HCT116 (cell line): ENCODE measurements around the gene PDE9A. TPM values are rescaled to one million over a fixed set of nuclear protein-coding genes. Genes with fewer than 3 reads are reported as not detected.

Experiments used
- ATAC-seq: fragments of 200-7000 bp; cut with Tn5 transposase; 2 replicates; pipeline ENCODE4 v1.9.1; 2020; ENCODE audit warnings: mild to moderate bottlenecking, moderate library complexity
- BruUV-seq: library from RNA; stranded (reverse); fragments of 400-500 nt; replicated peaks from 2 replicates; lab custom pipeline; 2021; lab: Mats Ljungman, UMichigan
- CTCF ChIA-PET: fragments of 300-600 bp; sonication (Branson Sonifier 250); formaldehyde crosslinking; loops from one replicate; lab custom pipeline; 2021; ENCODE audit warnings: antibody characterized with exemption; lab: Charles Lee
- POLR2A ChIA-PET: fragments of 300-600, 350-600 bp; sonication (Branson Sonifier 250); formaldehyde crosslinking; loops from one replicate; lab custom pipeline; 2021; ENCODE audit warnings: antibody characterized with exemption; lab: Charles Lee
- RAD21 ChIA-PET, 2 experiments: fragments of 300-600 bp; sonication (Branson Sonifier 250); formaldehyde crosslinking; loops; one replicate each; lab custom pipeline; 2023; ENCODE audit warnings: low total read pairs in 2 of 2; ENCODE audit not compliant: uncharacterized antibody in 2 of 2, unreplicated experiment in 2 of 2, low non-redundant PET in 1 of 2; lab: Charles Lee
- DNase-seq: peaks from one replicate; pipeline ENCODE4 v3.0.0-alpha.2; 2010; ENCODE audit warnings: low read depth, low spot score
- H2AFZ ChIP-seq: fragments of 200-600 bp; shearing (Covaris generic), sonication (generic); 2 replicates; pipeline ENCODE4 v1.6.1; 2017; ENCODE audit warnings: low read depth, mixed run types, mixed read lengths, antibody characterized with exemption, low read length; ENCODE audit not compliant: poor library complexity, severe bottlenecking
- H3K27ac ChIP-seq: 2 replicates; pipeline ENCODE4 v1.5.1; 2012; ENCODE audit warnings: low read depth, low read length
- H3K27me3 ChIP-seq: fragments of 200-600 bp; sonication (generic); 2 replicates; pipeline ENCODE4 v1.6.1; 2016; ENCODE audit warnings: mixed run types, low read length, mixed read lengths; ENCODE audit not compliant: insufficient read depth
- H3K36me3 ChIP-seq, 2 experiments: fragments of 200-500 bp in 1 of 2; fragments of 200-600 bp in 1 of 2; sonication (Bioruptor generic) in 1 of 2; sonication (generic) in 1 of 2; 2 replicates each; pipeline versions ENCODE4 v1.5.1 to v1.6.1; 2014 to 2016; ENCODE audit warnings: low read length in 2 of 2, inconsistent platforms in 1 of 2, mixed read lengths in 1 of 2, mixed run types in 1 of 2; ENCODE audit not compliant: insufficient read depth in 2 of 2, control insufficient read depth in 1 of 2
- H3K4me1 ChIP-seq, 2 experiments: fragments of 200-600 bp in 1 of 2; sonication (generic) in 1 of 2; 2 replicates each; pipeline versions ENCODE4 v1.5.1 to v1.6.1; 2012 to 2017; ENCODE audit warnings: low read length in 2 of 2, inconsistent platforms in 1 of 2, mild to moderate bottlenecking in 1 of 2, mixed read lengths in 1 of 2, mixed run types in 1 of 2, moderate library complexity in 1 of 2; ENCODE audit not compliant: insufficient read depth in 2 of 2, control insufficient read depth in 1 of 2
- H3K4me2 ChIP-seq: fragments of 200-600 bp; sonication (generic); 2 replicates; pipeline ENCODE4 v1.6.1; 2017; ENCODE audit warnings: mixed run types, low read length, mixed read lengths
- H3K4me3 ChIP-seq, 2 experiments: fragments of 200-600 bp in 1 of 2; sonication (generic) in 1 of 2; replicated peaks in 1 of 2; 2 replicates each; pipeline ENCODE4 v1.5.1; 2011 to 2016; ENCODE audit warnings: low read length in 2 of 2, control low read depth in 1 of 2, low read depth in 1 of 2, mild to moderate bottlenecking in 1 of 2, mixed read lengths in 1 of 2, mixed run types in 1 of 2
- H3K79me2 ChIP-seq: fragments of 200-600 bp; sonication (generic); 2 replicates; pipeline ENCODE4 v1.6.1; 2017; ENCODE audit warnings: mild to moderate bottlenecking, mixed run types, low read length, moderate library complexity, mixed read lengths; ENCODE audit not compliant: insufficient read depth
- H3K9ac ChIP-seq: fragments of 200-600 bp; sonication (generic); 2 replicates; pipeline ENCODE4 v1.6.1; 2016; ENCODE audit warnings: low read length, mixed read lengths
- H3K9me2 ChIP-seq: fragments of 200-600 bp; sonication (generic), shearing (Covaris generic); 2 replicates; pipeline ENCODE4 v1.6.1; 2017; ENCODE audit warnings: mixed run types, mild to moderate bottlenecking, moderate library complexity; ENCODE audit not compliant: insufficient read depth
- H3K9me3 ChIP-seq, 2 experiments: fragments of 200-500 bp in 1 of 2; fragments of 200-600 bp in 1 of 2; sonication (Bioruptor generic) in 1 of 2; sonication (generic) in 1 of 2; 2 replicates each; pipeline ENCODE4 v1.6.1; 2014 to 2017; ENCODE audit warnings: low read length in 2 of 2, mixed read lengths in 2 of 2, inconsistent platforms in 1 of 2, low read depth in 1 of 2, mild to moderate bottlenecking in 1 of 2, mixed run types in 1 of 2, moderate library complexity in 1 of 2; ENCODE audit not compliant: control insufficient read depth in 1 of 2, insufficient read depth in 1 of 2
- H4K20me1 ChIP-seq: fragments of 200-600 bp; sonication (generic), shearing (Covaris generic); 2 replicates; pipeline ENCODE4 v1.6.1; 2017; ENCODE audit warnings: mixed run types, mild to moderate bottlenecking, moderate library complexity; ENCODE audit not compliant: insufficient read depth
- CBX3 ChIP-seq: IDR thresholded peaks from 2 replicates; pipeline ENCODE4 v1.6.1; 2012; ENCODE audit warnings: low read depth
- CEBPB ChIP-seq: IDR thresholded peaks from 2 replicates; pipeline ENCODE4 v1.6.1; 2012; ENCODE audit warnings: low read depth
- EGR1 ChIP-seq: IDR thresholded peaks from 2 replicates; pipeline ENCODE4 v1.6.1; 2012; ENCODE audit warnings: low read depth
- ELF1 ChIP-seq: IDR thresholded peaks from 2 replicates; pipeline ENCODE4 v1.6.1; 2012; ENCODE audit warnings: low read depth, borderline replicate concordance
- EZH2 ChIP-seq: fragments of 200-600 bp; sonication (generic); IDR thresholded peaks from 2 replicates; pipeline ENCODE4 v1.6.1; 2017; ENCODE audit warnings: antibody characterized with exemption, mixed run types
- RAD21 ChIP-seq: IDR thresholded peaks from 2 replicates; pipeline ENCODE4 v1.6.1; 2012; ENCODE audit warnings: low read depth, mild to moderate bottlenecking
- SIN3A ChIP-seq: IDR thresholded peaks from 2 replicates; pipeline ENCODE4 v1.6.1; 2012; ENCODE audit warnings: low read depth
- SP1 ChIP-seq: IDR thresholded peaks from 2 replicates; pipeline ENCODE4 v1.6.1; 2012; ENCODE audit warnings: low read depth
- SRF ChIP-seq: IDR thresholded peaks from 2 replicates; pipeline ENCODE4 v1.6.1; 2012; ENCODE audit warnings: low read depth
- TCF7L2 ChIP-seq: IDR thresholded peaks from 2 replicates; pipeline ENCODE4 v1.7.0; 2011; ENCODE audit warnings: borderline replicate concordance, inconsistent platforms; ENCODE audit not compliant: insufficient read depth, insufficient read length; ENCODE audit errors: extremely low read depth
- YY1 ChIP-seq: IDR thresholded peaks from 2 replicates; pipeline ENCODE4 v1.6.1; 2011; ENCODE audit warnings: low read length, low read depth, moderate library complexity, mild to moderate bottlenecking; ENCODE audit not compliant: insufficient replicate concordance; ENCODE audit errors: extremely low read depth
- ZNF274 ChIP-seq: fragments of 200-500 bp; sonication (Bioruptor generic); IDR thresholded peaks from 2 replicates; pipeline ENCODE4 v1.6.1; 2014; ENCODE audit warnings: mild to moderate bottlenecking, low read depth, low read length, inconsistent platforms
- intact Hi-C: fragments of 100-400 bp; cut with micrococcal nuclease; formaldehyde crosslinking; loops from 2 replicates; pipeline ENCODE4 v1.10.0; 2022
- total RNA-seq: library from RNA; stranded (reverse); gene quantifications from one replicate; pipeline ENCODE4 v1.2.1, GENCODE V29; 2021; ENCODE audit not compliant: unreplicated experiment
- TF ChIP-seq, protein P1 (sequence below): IDR thresholded peaks from 2 replicates; pipeline ENCODE4 v1.6.1; 2011; ENCODE audit warnings: mild to moderate bottlenecking, low read length, moderate library complexity; ENCODE audit not compliant: insufficient replicate concordance; ENCODE audit errors: extremely low read depth
- TF ChIP-seq, protein P2 (sequence below): IDR thresholded peaks from 2 replicates; pipeline ENCODE4 v1.6.1; 2012
- TF ChIP-seq, protein P3 (sequence below): IDR thresholded peaks from 2 replicates; pipeline ENCODE4 v1.6.1; 2012; ENCODE audit warnings: low read depth

Gene PDE9A
- total RNA-seq, 1 experiment from 2014 or later: 31.4 TPM

DNA sequence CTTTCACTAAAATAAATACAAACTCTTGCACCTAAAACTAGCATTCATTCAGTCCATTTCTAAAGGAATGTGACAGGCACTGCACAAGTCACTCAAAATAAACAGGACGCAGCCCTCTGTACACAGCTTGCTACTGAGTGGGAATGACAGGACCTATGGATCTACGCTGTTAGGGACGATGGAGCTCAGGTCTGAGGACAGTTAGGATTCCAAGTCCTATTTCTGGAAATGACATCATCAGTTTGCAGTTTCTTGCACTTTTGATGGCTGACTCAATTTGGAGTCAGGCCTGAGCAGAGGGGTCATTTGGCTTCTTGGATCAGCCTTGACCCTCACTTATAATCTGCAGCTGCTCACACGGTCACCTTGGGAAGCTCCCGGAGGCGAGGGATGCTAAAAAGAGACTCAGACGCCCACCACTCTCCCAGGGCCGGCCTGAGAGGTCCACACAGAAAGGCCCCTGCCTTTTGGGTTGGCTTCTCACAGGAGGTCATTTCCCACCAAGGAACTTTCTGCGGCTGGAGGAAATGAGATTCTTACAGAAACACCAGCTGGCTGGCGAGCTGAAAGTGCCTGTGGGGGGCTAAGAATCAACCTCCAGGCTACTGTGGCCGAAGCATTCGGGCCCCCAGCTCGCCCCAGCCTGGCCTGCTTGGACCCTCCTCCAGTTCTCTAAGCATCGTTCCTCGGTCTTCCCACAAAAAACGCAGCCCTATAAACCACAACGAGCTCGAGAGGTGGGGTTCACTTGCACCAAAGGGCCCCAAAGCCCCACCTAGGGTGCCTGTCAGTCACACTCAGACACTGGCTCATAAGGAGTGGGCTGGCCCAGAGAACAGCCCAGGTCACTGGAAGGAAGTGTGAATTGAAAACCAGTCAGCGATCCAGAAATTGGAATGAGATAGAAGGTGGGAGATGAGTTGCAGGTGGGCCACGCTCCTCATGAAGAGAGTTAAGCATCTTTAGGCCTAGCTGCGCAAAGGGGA lies 8.9 kb upstream of the PDE9A start:
- H3K4me3 ChIP-seq: no peak overlapping the region
- H3K4me1 ChIP-seq: peaks cover 4 to 12% of the 10 kb centered on the region in 2 experiments
- no peak overlapping the region for H2AFZ ChIP-seq
- no peak for ATAC-seq
- no peak overlapping the region for H3K27ac ChIP-seq
- CTCF ChIA-PET: interaction anchor here (1.3 to 1.5 kb wide), 2 partner anchors 8 to 51 kb away, joined by 3 to 4 read pairs; no protein-coding TSS in a partner anchor
- no peaks in the 10 kb centered on the region for H3K79me2 ChIP-seq
- BruUV-seq: no TSS peak
- H3K9ac ChIP-seq: no peak overlapping the region
- no peaks in the 10 kb centered on the region for H4K20me1 ChIP-seq
- intact Hi-C loops: no loop called here
- TF ChIP-seq ZNF274 (no peak), RAD21 (no peak), CEBPB (no peak), TCF7L2 (no peak), EGR1 (no peak), YY1 (no peak), CBX3 (no peak), ELF1 (no peak), SRF (no peak), EZH2 (no peak), SIN3A (no peak), SP1 (no peak)
- TF ChIP-seq, protein P1, sequence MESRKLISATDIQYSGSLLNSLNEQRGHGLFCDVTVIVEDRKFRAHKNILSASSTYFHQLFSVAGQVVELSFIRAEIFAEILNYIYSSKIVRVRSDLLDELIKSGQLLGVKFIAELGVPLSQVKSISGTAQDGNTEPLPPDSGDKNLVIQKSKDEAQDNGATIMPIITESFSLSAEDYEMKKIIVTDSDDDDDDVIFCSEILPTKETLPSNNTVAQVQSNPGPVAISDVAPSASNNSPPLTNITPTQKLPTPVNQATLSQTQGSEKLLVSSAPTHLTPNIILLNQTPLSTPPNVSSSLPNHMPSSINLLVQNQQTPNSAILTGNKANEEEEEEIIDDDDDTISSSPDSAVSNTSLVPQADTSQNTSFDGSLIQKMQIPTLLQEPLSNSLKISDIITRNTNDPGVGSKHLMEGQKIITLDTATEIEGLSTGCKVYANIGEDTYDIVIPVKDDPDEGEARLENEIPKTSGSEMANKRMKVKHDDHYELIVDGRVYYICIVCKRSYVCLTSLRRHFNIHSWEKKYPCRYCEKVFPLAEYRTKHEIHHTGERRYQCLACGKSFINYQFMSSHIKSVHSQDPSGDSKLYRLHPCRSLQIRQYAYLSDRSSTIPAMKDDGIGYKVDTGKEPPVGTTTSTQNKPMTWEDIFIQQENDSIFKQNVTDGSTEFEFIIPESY: no peak
- TF ChIP-seq, protein P2, sequence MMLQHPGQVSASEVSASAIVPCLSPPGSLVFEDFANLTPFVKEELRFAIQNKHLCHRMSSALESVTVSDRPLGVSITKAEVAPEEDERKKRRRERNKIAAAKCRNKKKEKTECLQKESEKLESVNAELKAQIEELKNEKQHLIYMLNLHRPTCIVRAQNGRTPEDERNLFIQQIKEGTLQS: no peak
- TF ChIP-seq, protein P3, sequence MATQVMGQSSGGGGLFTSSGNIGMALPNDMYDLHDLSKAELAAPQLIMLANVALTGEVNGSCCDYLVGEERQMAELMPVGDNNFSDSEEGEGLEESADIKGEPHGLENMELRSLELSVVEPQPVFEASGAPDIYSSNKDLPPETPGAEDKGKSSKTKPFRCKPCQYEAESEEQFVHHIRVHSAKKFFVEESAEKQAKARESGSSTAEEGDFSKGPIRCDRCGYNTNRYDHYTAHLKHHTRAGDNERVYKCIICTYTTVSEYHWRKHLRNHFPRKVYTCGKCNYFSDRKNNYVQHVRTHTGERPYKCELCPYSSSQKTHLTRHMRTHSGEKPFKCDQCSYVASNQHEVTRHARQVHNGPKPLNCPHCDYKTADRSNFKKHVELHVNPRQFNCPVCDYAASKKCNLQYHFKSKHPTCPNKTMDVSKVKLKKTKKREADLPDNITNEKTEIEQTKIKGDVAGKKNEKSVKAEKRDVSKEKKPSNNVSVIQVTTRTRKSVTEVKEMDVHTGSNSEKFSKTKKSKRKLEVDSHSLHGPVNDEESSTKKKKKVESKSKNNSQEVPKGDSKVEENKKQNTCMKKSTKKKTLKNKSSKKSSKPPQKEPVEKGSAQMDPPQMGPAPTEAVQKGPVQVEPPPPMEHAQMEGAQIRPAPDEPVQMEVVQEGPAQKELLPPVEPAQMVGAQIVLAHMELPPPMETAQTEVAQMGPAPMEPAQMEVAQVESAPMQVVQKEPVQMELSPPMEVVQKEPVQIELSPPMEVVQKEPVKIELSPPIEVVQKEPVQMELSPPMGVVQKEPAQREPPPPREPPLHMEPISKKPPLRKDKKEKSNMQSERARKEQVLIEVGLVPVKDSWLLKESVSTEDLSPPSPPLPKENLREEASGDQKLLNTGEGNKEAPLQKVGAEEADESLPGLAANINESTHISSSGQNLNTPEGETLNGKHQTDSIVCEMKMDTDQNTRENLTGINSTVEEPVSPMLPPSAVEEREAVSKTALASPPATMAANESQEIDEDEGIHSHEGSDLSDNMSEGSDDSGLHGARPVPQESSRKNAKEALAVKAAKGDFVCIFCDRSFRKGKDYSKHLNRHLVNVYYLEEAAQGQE: no peak
- no peaks in the 10 kb centered on the region for H3K27me3 ChIP-seq
- no peaks in the 10 kb centered on the region for H3K9me3 ChIP-seq
- H3K4me2 ChIP-seq: no peak overlapping the region
- DNase-seq: no peak
- POLR2A ChIA-PET: no interaction called here
- H3K9me2 ChIP-seq: no peaks in the 10 kb centered on the region
- H3K36me3 ChIP-seq: no peaks in the 10 kb centered on the region
- RAD21 ChIA-PET: no interaction called here
